ENCODE results near the gene VGLL4.

DNA sequence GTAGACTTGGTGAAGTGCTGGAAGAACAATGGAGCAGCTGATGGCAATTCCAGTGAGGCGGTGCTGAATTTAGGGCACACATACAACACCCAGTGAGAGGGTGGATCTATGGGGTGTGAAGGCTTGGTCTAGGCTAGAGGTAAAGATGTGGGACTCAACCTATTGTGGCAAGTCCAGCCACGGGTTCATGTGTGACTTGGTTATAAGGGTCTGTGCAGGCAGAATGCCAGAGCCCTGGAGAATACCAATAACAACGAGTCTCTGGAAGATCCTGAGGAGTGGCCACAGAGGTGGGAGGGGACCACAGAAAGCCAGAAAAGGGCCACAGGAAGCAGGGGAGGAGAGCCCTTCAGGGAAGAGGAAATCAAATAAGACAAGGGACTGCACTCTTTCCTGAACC, 55.0 kb downstream of the VGLL4 start:
- TF ChIP-seq CTCF (IDR thresholded peaks at IDR 0.05; ENCODE audit: poor library complexity, severe bottlenecking) (no peak), TAF1 (IDR thresholded peaks at IDR 0.05; ENCODE audit: low read depth) (no peak), EZH2 (IDR thresholded peaks at IDR 0.05; ENCODE audit: borderline replicate concordance, insufficient read depth, low read length, poor library complexity, severe bottlenecking) (no peak), SMC3 (conservative IDR thresholded peaks at IDR 0.05; ENCODE audit: poor library complexity) (no peak)
